IMR-90 (cell line): Measurements from ENCODE around the gene KIF18B. TPM values are rescaled to one million over a fixed set of nuclear protein-coding genes. Genes with fewer than 3 reads are reported as not detected.

Source experiments
- ATAC-seq: fragments of 200-7000 bp; cut with Tn5 transposase; 2 replicates; pipeline ENCODE4 v1.9.1; 2020; ENCODE audit warnings: low read depth, mild to moderate bottlenecking, moderate library complexity
- BruUV-seq: library from RNA; stranded (reverse); fragments of 400-500 nt; replicated peaks from 2 replicates; lab custom pipeline; 2021; lab: Mats Ljungman, UMichigan
- CTCF ChIA-PET: fragments of 300-600 bp; formaldehyde crosslinking; extraction: SDS; loops from one replicate; lab custom pipeline; 2021; ENCODE audit warnings: antibody characterized with exemption; lab: Yijun Ruan, JAX
- POLR2A ChIA-PET: fragments of 300-600 bp; sonication (Branson Sonifier 250); formaldehyde crosslinking; loops from one replicate; lab custom pipeline; 2022; ENCODE audit warnings: antibody characterized with exemption; ENCODE audit not compliant: unreplicated experiment; lab: Charles Lee
- DNase-seq: peaks from one replicate; pipeline ENCODE4 v3.0.0; 2013
- H2AFZ ChIP-seq: replicated peaks from 2 replicates; pipeline ENCODE3; 2013; ENCODE audit warnings: low read length, mild to moderate bottlenecking; ENCODE audit not compliant: poor library complexity
- H2AK5ac ChIP-seq: 2 replicates; pipeline ENCODE4 v1.6.1; 2013; ENCODE audit warnings: low read depth, low read length, inconsistent platforms
- H2AK9ac ChIP-seq: replicated peaks from 2 replicates; pipeline ENCODE3; 2013; ENCODE audit warnings: mild to moderate bottlenecking, low read depth, low read length, moderate library complexity; ENCODE audit not compliant: poor library complexity
- H2BK120ac ChIP-seq: 2 replicates; pipeline ENCODE4 v1.6.1; 2013; ENCODE audit warnings: low read depth, low read length, inconsistent platforms
- H2BK15ac ChIP-seq: 3 replicates; pipeline ENCODE4 v1.6.1; 2013; ENCODE audit warnings: low read depth, low read length, inconsistent platforms
- H2BK20ac ChIP-seq: 2 replicates; pipeline ENCODE4 v1.6.1; 2013; ENCODE audit warnings: low read depth, mild to moderate bottlenecking, inconsistent platforms, low read length, moderate library complexity
- H2BK5ac ChIP-seq: 2 replicates; pipeline ENCODE4 v1.6.1; 2013; ENCODE audit warnings: mild to moderate bottlenecking, low read depth, low read length, inconsistent platforms; ENCODE audit not compliant: poor library complexity, severe bottlenecking
- H3K14ac ChIP-seq: replicated peaks from 2 replicates; pipeline ENCODE4 v1.6.1; 2013; ENCODE audit warnings: low read depth, low read length, inconsistent platforms
- H3K18ac ChIP-seq: 2 replicates; pipeline ENCODE4 v1.6.1; 2013; ENCODE audit warnings: low read depth, low read length, control low read depth
- H3K23ac ChIP-seq: 2 replicates; pipeline ENCODE4 v1.6.1; 2013; ENCODE audit warnings: low read depth, low read length, inconsistent platforms
- H3K27ac ChIP-seq: 2 replicates; pipeline ENCODE4 v1.5.1; 2013; ENCODE audit warnings: mild to moderate bottlenecking, control low read depth, low read length; ENCODE audit not compliant: insufficient read depth
- H3K27me3 ChIP-seq: 2 replicates; pipeline ENCODE4 v1.6.1; 2013; ENCODE audit warnings: low read length; ENCODE audit not compliant: control insufficient read depth, insufficient read depth
- H3K36me3 ChIP-seq: 2 replicates; pipeline ENCODE4 v1.6.1; 2013; ENCODE audit warnings: low read length, mixed read lengths; ENCODE audit not compliant: control insufficient read depth, insufficient read depth
- H3K4ac ChIP-seq: 2 replicates; pipeline ENCODE4 v1.6.1; 2013; ENCODE audit warnings: low read depth, low read length, inconsistent platforms
- H3K4me1 ChIP-seq: 2 replicates; pipeline ENCODE4 v1.6.1; 2013; ENCODE audit warnings: low read length, mixed read lengths; ENCODE audit not compliant: control insufficient read depth, insufficient read depth
- H3K4me2 ChIP-seq: 2 replicates; pipeline ENCODE4 v1.6.1; 2013; ENCODE audit warnings: low read depth, mild to moderate bottlenecking, control low read depth, low read length, moderate library complexity
- H3K4me3 ChIP-seq: 2 replicates; pipeline ENCODE4 v1.5.1; 2013; ENCODE audit warnings: low read depth, mild to moderate bottlenecking, control low read depth, low read length, moderate library complexity; ENCODE audit not compliant: insufficient read depth
- H3K56ac ChIP-seq: 2 replicates; pipeline ENCODE4 v1.6.1; 2013; ENCODE audit warnings: low read length, inconsistent platforms; ENCODE audit not compliant: insufficient read depth; ENCODE audit errors: extremely low read depth
- H3K79me1 ChIP-seq, 2 experiments: 2 replicates each; pipeline ENCODE4 v1.6.1; 2013; ENCODE audit warnings: low read length in 2 of 2, inconsistent platforms in 1 of 2, low read depth in 1 of 2
- H3K9ac ChIP-seq: 2 replicates; pipeline ENCODE4 v1.6.1; 2013; ENCODE audit warnings: low read depth, low read length, control low read depth
- H3K9me1 ChIP-seq: 2 replicates; pipeline ENCODE4 v1.6.1; 2013; ENCODE audit warnings: low read length, inconsistent platforms; ENCODE audit not compliant: insufficient read depth
- H3K9me3 ChIP-seq: 2 replicates; pipeline ENCODE4 v1.6.1; 2013; ENCODE audit warnings: low read length; ENCODE audit not compliant: control insufficient read depth, insufficient read depth
- H4K20me1 ChIP-seq: 2 replicates; pipeline ENCODE4 v1.6.1; 2013; ENCODE audit warnings: low read length, inconsistent platforms; ENCODE audit not compliant: insufficient read depth
- H4K5ac ChIP-seq: 2 replicates; pipeline ENCODE4 v1.6.1; 2013; ENCODE audit warnings: mild to moderate bottlenecking, low read depth, low read length, control low read depth
- H4K8ac ChIP-seq, 2 experiments: 2 replicates each; pipeline ENCODE4 v1.6.1; 2013; ENCODE audit warnings: low read depth in 2 of 2, low read length in 2 of 2, control low read depth in 1 of 2, inconsistent platforms in 1 of 2
- H4K91ac ChIP-seq: 2 replicates; pipeline ENCODE4 v1.6.1; 2013; ENCODE audit warnings: low read depth, low read length, inconsistent platforms; ENCODE audit not compliant: insufficient read depth
- BHLHE40 ChIP-seq: fragments of 150-350 bp; IDR thresholded peaks from 2 replicates; pipeline ENCODE4 v1.6.1; 2016; ENCODE audit warnings: mild to moderate bottlenecking, low read depth, low read length
- CHD1 ChIP-seq: IDR thresholded peaks from 2 replicates; pipeline ENCODE4 v1.6.1; 2012; ENCODE audit warnings: low read depth, low read length, improper control_type of control experiment
- FOS ChIP-seq: fragments of 150-350 bp; IDR thresholded peaks from 2 replicates; pipeline ENCODE4 v1.6.1; 2016; ENCODE audit warnings: low read depth, low read length
- MXI1 ChIP-seq: IDR thresholded peaks from 2 replicates; pipeline ENCODE4 v1.6.1; 2012; ENCODE audit warnings: low read depth, mild to moderate bottlenecking, low read length, moderate library complexity, borderline replicate concordance
- POLR2A ChIP-seq: IDR thresholded peaks from 2 replicates; pipeline ENCODE4 v1.6.1; 2012; ENCODE audit warnings: mild to moderate bottlenecking, low read depth, low read length
- RAD21 ChIP-seq: IDR thresholded peaks from 2 replicates; pipeline ENCODE4 v1.6.1; 2012; ENCODE audit warnings: low read length, improper control_type of control experiment
- RCOR1 ChIP-seq: IDR thresholded peaks from 2 replicates; pipeline ENCODE4 v1.6.1; 2012; ENCODE audit warnings: mild to moderate bottlenecking, low read length, improper control_type of control experiment; ENCODE audit not compliant: insufficient replicate concordance
- RFX5 ChIP-seq: IDR thresholded peaks from 2 replicates; pipeline ENCODE4 v1.8.0; 2012; ENCODE audit warnings: low read depth, mild to moderate bottlenecking, low read length, moderate library complexity
- WGBS, 2 experiments: methylation state at CpG; one replicate each; pipeline versions ENCODE4 v1.1.5 to v1.1.7; 2013; ENCODE audit warnings: missing lambda C conversion rate in 2 of 2; ENCODE audit not compliant: insufficient read length in 1 of 2; ENCODE audit errors: extremely low coverage in 2 of 2; 5-methylcytosine and 5-hydroxymethylcytosine counted together
- dilution Hi-C: fragments of 300-500 bp; cut with HindIII; formaldehyde crosslinking; loops from one replicate; pipeline ENCODE4 v1.14.3; 2018; ENCODE audit warnings: low sequenced_read_pairs; ENCODE audit not compliant: unreplicated experiment
- in situ Hi-C: fragments of 300-500 bp; cut with MboI; formaldehyde crosslinking; loops from 3 replicates; pipeline ENCODE4 v1.14.3; 2019; ENCODE audit warnings: low sequenced_read_pairs, inconsistent platforms, mixed read lengths
- intact Hi-C: fragments of 100-400 bp; cut with micrococcal nuclease; formaldehyde crosslinking; loops from 2 replicates; pipeline ENCODE4 v1.10.0; 2022
- polyA plus RNA-seq, 3 experiments: library from polyadenylated mRNA; depleted of rRNA; stranded (reverse); fragments of >200 nt; gene quantifications; 2 replicates each; pipeline ENCODE4 v1.2.3, GENCODE V29; 2012; ENCODE audit warnings: low replicate concordance in 1 of 3
- total RNA-seq: library from RNA; depleted of rRNA; stranded (reverse); fragments of >200 nt; gene quantifications from 2 replicates; pipeline ENCODE4 v1.2.3, GENCODE V29; 2012

Gene KIF18B
- total and polyA plus RNA-seq, 2 of the 4 experiments (the other 2 are of a cell fraction), result 1.3 to 16.0 TPM

DNA sequence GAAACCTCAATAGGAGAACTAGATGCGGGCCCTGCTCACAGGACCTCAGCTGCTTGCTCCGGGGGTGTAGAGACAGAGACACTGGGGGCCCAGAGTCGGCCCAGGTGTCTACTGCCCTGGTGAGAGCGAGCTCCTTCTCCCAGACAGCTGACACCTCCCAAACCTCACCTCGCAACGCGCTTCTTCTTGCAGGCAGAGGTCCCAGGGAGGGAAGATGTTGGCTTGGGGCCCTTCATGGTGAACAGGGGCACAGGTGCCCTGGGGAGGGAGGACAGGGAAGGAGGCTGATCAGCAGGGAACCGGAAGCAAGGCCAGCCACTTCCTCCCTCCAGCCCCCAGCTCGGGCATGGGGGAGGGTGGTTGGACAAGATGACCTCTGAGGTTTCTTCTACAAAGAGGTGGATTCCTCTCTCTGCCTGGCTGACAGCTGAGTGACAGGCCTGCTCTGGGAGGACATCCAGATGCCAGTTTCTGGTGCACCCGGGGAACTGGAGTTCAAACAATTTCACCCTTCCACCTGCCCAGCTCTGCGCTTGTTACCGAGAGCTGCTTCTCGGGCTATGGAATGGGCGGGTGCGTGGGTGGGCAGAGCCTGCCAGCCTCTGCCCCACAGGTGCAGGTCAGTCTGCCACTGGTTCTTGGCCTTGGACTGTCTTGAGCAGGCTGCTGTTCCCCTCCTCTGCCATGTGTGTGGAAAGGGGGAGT lies 20.6 kb downstream of the KIF18B start:
- Histone ChIP-seq H3K4me1 (no peaks in the 10 kb centered on the region), H2BK15ac (no peak overlapping the region), H3K79me1 (peaks cover 3% of the 10 kb centered on the region in 2 experiments; a peak in 2 of 4 replicates), H2BK20ac (no peak overlapping the region), H3K36me3 (peaks cover 12% of the 10 kb centered on the region), H3K4me3 (no peak overlapping the region), H2BK5ac (no peak overlapping the region), H3K4ac (no peak overlapping the region), H3K27me3 (no peaks in the 10 kb centered on the region), H4K91ac (no peak overlapping the region), H3K14ac (no peak overlapping the region), H3K9ac (no peak overlapping the region), H4K8ac (no peak overlapping the region), H3K56ac (no peak overlapping the region), H3K9me3 (no peaks in the 10 kb centered on the region), H3K18ac (no peak overlapping the region), H3K4me2 (no peak overlapping the region), H3K23ac (no peak overlapping the region), H3K27ac (no peak overlapping the region), H2AK5ac (no peak overlapping the region), H4K20me1 (no peaks in the 10 kb centered on the region), H3K9me1 (no peaks in the 10 kb centered on the region), H4K5ac (no peak overlapping the region), H2BK120ac (no peak overlapping the region), H2AFZ (no peak overlapping the region), H2AK9ac (peak overlapping the region; percentile 25)
- ATAC-seq (no peak), DNase-seq (no peak)
- dilution Hi-C loops, result no loop called here
- ChIA-PET POLR2A (no interaction called here), CTCF (no interaction called here)
- intact Hi-C loops, result no loop called here
- in situ Hi-C loops, result no loop called here
- BruUV-seq, result no TSS peak
- 98% methylated on average over 6 of the region's 15 CpGs; no CpG with 5 or more reads in 1 of the 2 experiments for WGBS, 2 experiments
- no peak for TF ChIP-seq RCOR1
- no peak for TF ChIP-seq POLR2A
- no peak for TF ChIP-seq MXI1
- TF ChIP-seq RFX5, result no peak
- TF ChIP-seq CHD1, result no peak
- TF ChIP-seq RAD21, result no peak
- TF ChIP-seq BHLHE40, result no peak
- no peak for TF ChIP-seq FOS
